HG03159 (cell line): ENCODE data around the gene TAF13.

Source experiments
- ATAC-seq: cut with Tn5 transposase; IDR thresholded peaks from one replicate; pipeline ENCODE4 v1.9.1; 2021; ENCODE audit warnings: mild to moderate bottlenecking, moderate library complexity; ENCODE audit not compliant: unreplicated experiment

The TAF13 gene, protein sequence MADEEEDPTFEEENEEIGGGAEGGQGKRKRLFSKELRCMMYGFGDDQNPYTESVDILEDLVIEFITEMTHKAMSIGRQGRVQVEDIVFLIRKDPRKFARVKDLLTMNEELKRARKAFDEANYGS

DNA sequence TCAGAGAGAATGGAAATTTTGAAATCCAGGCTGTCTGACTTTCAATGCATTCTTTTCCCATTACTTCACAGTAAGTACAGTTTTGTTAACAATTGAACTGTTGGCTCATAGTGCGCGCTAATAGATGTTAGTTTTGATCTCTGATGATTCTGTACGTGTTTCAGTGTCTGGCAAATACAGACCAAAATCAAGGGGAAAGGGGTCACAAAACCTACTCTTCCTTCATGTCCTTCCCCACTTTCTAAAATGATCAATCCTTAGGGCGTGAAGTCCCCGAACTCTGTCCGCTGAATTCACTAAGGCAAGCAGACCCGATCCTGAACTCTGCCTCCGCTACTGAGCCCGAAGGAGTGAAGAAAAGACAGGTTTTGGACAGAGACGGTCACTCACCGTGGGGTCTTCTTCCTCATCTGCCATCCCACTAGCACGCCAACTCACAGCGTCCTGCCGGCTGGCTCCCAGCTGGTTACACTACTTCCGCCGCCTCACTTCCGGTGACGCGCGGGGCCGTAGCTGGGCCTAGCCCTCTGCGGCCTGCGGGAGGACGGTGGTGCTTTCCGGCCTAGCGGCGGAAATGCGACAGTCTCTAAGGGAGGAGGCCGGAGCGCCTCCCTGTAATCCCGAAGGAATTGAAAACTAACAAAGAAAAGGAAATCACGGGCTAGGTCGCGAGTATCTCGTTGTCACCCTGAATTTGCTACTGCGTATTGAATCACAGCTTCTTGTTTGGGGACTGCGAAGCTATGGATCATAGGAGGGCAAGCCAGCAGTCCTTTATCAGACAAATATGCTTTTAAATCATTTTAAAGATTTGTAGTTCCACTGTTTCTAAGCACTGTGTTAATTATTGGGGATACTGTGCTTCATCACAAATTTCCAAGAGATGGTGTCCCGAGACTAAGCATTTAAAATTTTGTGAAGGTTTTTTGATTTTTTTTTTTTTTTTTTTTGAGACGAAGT, at the start of gene TAF13:
TSS of gene TAF13 (minus strand) at position 473 of the 960 bp plus-strand sequence. CDS start at position 417, 56 bp downstream.
- ATAC-seq: peak; percentile 99

- no peak for ATAC-seq
These were observed 44.6 kb upstream of the TAF13 start for GRCh38 chr1:109120356-109120755.

DNA sequence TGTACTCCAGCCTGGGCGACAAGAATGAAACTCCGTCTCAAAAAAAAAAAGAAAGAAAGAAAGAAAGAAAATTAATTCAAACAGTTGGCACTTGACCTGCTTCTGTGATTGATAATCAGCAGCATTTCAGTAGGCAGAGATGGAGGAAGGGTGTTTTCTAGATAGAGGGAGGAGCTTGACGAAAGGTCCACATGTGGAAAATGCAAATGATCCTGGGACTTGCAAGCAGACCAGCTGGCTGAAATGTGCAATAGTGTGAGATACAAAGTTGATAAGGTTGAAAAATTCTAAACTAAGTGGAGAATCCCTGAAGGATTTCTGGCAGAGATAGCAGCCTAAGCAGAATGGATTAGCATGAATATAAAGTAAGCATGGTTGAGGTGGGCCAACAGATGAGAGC, 42.3 kb upstream of the TAF13 start:
- ATAC-seq: no peak

DNA sequence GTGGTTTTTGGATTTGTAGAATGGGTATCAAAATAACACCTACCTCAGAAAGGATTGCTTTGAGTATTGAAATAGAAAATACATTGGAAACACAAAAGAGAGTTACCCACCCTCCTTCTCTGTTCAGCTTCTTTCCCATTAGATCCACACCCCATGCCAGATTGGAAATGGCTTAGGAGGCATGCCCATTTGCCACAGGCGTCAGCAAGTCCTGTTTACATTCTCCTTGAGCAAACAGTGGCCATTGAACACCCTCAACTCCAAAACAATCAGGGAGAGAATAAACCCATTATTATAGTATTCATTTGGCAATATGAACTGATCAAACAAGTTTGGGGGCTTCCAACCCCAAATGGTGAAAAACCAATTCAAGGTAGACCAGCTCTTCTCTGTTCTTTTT, 40.5 kb upstream of the TAF13 start:
- ATAC-seq: no peak

DNA sequence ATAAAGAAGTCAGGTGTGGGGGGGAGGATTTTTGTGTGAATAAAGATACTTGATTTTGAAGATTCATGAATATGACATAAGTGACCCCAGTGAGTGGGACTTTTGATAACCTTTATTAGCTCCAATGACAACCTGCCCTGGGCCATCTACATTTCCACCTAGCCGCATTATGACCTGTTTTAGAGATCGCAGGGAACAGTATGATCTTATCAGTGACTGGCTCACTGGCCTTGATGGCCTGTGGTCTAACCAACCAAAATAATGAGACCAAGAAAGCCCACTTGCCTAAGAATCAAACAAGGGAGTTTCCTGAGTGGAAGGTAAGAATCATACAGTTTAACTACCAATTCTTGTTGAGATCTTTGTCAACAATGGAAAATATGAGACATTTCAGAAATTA, 39.9 kb upstream of the TAF13 start:
- no peak for ATAC-seq

DNA sequence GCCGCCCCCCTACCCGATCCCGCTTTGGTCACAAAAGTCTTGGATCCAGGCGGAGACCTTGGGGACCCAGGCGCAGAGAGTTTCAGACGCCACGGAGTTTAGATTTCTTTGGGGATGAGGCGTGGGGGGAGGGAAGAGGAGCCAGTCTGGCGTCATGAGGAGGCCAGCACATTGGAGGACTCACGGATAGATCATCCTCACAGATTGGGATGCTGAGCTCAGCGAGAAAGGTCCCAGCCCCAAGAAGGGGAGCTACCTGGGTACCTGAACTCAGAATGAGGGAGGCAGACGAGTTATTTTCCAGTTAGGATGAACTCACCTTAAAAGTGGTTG, 38.5 kb upstream of the TAF13 start:
- no peak for ATAC-seq

DNA sequence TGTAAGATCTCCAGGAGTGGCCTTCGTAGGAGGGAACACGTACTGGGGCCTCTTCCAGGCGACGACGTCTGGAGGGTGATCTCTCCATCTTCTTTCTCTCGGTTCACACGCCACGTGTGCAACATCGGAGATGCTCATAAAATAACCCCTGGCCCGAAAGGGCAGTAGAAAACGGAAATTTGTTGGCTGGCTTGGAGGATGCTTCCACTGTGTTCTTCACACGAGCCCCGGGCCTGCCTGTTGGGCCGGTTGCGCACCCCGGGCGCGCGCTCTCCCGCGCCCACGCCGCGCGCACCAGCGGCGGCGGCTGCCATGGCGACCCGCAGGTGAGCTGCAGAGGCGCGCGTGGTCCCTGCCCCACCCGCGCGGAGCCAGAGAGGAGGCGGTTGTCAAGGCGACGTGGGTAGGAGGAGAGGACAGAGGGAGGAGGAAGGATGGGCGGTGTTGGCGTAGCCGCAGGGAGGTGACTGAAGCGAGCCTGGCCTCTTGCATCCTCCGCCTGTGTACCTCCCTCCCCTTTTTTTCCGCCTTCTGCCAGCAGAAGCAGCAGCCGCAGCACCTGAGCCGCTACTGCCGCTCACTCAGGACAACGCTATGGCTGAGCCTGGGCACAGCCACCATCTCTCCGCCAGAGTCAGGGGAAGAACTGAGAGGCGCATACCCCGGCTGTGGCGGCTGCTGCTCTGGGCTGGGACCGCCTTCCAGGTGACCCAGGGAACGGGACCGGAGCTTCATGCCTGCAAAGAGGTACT, 38.0 kb upstream of the TAF13 start, which contains the start of gene ELAPOR1:
TSS of gene ELAPOR1 (plus strand) at position 526 of the 752 bp plus-strand sequence. CDS start at position 595, 69 bp downstream.
- peak; percentile 41 for ATAC-seq

- peak; percentile 59 for ATAC-seq
These were observed 37.0 kb upstream of the TAF13 start for GRCh38 chr1:109112652-109113285.

DNA sequence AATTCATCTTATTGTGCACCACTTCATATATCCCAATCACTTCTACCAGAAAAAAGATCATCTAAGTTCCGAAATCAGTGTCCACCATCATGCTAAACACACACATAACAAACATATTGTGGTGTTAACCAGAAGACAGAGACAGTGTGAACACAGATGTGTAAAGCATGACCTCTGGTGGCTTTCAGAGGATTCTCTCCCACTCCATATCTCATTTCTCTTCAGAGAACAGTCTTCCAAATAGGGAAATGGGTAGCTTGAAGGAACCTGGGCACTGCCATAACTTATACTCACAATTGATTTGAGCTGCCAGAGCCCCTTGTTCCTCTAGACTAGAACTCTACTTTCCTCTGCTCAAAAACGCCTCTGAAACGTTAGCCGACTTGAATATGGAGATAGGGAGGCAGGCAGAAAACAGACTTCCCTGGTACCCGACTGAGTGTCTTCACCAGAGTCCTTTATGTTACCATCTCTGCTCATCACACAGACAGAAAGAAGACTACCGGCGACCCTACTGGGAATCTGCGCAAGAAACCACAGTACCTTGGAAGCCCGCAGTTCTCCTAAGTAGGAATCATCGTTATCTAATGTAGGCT, 36.4 kb upstream of the TAF13 start:
- ATAC-seq: no peak

DNA sequence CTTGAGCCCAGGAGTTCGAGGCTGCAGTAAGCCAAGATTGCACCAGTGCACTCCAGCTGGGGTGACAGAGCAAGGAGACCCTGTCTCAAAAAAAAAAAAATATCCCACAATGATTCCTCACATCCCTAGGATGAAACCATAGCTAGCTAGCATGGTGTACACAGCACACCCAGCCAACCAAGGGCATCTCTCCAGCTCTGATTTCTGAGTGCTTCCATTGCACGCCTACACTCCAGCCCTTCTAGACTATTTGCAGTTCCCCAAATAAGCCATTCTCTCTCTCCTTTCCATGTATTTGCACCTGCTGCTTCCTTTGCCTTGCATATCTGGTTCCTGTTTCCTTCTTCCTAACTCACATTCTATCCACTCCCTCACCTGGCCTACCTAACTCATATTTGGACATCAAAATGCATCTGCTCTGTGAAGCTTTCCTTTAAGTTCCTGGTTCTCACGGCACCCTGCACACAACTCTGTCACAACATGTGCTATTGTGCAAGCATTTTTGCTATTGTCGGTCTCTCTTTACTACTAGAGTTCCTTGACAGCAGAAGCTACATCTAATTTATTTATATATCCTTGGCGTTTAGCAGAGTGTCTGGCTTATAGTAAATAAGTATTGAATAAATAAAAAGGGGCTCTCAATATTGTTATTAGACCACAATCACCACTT, 35.7 kb upstream of the TAF13 start:
- ATAC-seq: no peak

- no peak for ATAC-seq
These were observed 34.1 kb upstream of the TAF13 start for GRCh38 chr1:109109906-109110305.

- no peak for ATAC-seq
These were observed 32.0 kb upstream of the TAF13 start for GRCh38 chr1:109107785-109108184.

- no peak for ATAC-seq
These were observed 30.1 kb upstream of the TAF13 start for GRCh38 chr1:109105881-109106280.

- no peak for ATAC-seq
These were observed 28.8 kb upstream of the TAF13 start for GRCh38 chr1:109104364-109105151.

- ATAC-seq: peak; percentile 93
These were observed 24.4 kb upstream of the TAF13 start for GRCh38 chr1:109099938-109100773.

- ATAC-seq: no peak
These were observed 20.3 kb upstream of the TAF13 start for GRCh38 chr1:109096120-109096519.

- no peak for ATAC-seq
These were observed 19.8 kb upstream of the TAF13 start for GRCh38 chr1:109095631-109096030.

GRCh38 chr1:109094871-109095270, 19.1 kb upstream of the TAF13 start:
- no peak for ATAC-seq
